Pancreas (tissue), 10 donors: Measurements from ENCODE around the gene UNC13B. TPM values are rescaled to one million over a fixed set of nuclear protein-coding genes. Genes with fewer than 3 reads are reported as not detected.

Experiments used
- ATAC-seq, 4 donors: fragments of 200-7000 bp; cut with Tn5 transposase; one replicate each; pipeline versions ENCODE4 v1.8.0 to v1.9.1; 2020; ENCODE audit warnings: mild to moderate bottlenecking in 4 of 4, moderate library complexity in 4 of 4
- DNase-seq, 6 donors: peaks; one replicate each; pipeline ENCODE4 v3.0.0-alpha.2; 2020
- FAIRE-seq: peaks from 2 replicates; lab custom pipeline; 2012; peaks lifted over from hg19 to GRCh38; lab: Jason Lieb, UNC
- H3K27ac ChIP-seq, 4 donors: fragments of 200-600 bp; sonication (generic); 1 replicate in 3 of 4; 2 replicates in 1 of 4; pipeline versions ENCODE4 v1.5.0 to v1.8.0; 2020
- H3K27me3 ChIP-seq, 4 donors: fragments of 200-600 bp; one replicate each; pipeline ENCODE4 v1.8.0; 2021
- H3K36me3 ChIP-seq, 3 donors: fragments of 200-600 bp; sonication (generic) in 1 of 3; one replicate each; pipeline versions ENCODE4 v1.5.0 to v1.8.0; 2020 to 2021
- H3K4me1 ChIP-seq, 3 donors: fragments of 200-600 bp; one replicate each; pipeline ENCODE4 v1.8.0; 2021
- H3K4me3 ChIP-seq, 4 donors: fragments of 200-600 bp; sonication (generic) in 2 of 4; one replicate each; pipeline versions ENCODE4 v1.5.0 to v1.8.0; 2020 to 2021
- H3K9me3 ChIP-seq, 4 donors: fragments of 200-600 bp; one replicate each; pipeline ENCODE4 v1.8.0; 2021
- CTCF ChIP-seq, 4 donors: fragments of 200-600 bp; sonication (generic) in 3 of 4; IDR thresholded peaks; one replicate each; pipeline versions ENCODE4 v1.5.0 to v1.8.0; 2021; ENCODE audit warnings: antibody characterized with exemption in 4 of 4
- WGBS, 2 donors: extraction: QIAGEN DNeasy Blood & Tissue Kit; methylation state at CpG; one replicate each; pipeline ENCODE4 v1.1.7; 2013; 5-methylcytosine and 5-hydroxymethylcytosine counted together
- intact Hi-C, 3 donors: fragments of 100-400 bp; cut with DNase I; formaldehyde crosslinking; loops; one replicate each; pipeline versions ENCODE4 v1.11.1 to v1.14.2; 2022
- polyA plus RNA-seq, 2 donors: library from polyadenylated mRNA; stranded (reverse); fragments of 200-250 nt; gene quantifications; one replicate each; pipeline ENCODE4 v1.2.3, GENCODE V29; 2013
- total RNA-seq, 6 donors: library from RNA; stranded (reverse); fragmentation: NEBNext Ultra II Directional in 4 of 6; extraction: Animal tissue kit (Norgen Biotek cat#: 25700) in 4 of 6; gene quantifications; one replicate each; pipeline versions ENCODE4 v1.2.1 to v1.2.4, GENCODE V29; 2021 to 2023
- donor health status: healthy with polysubstance abuse.
- donor health status: DM: no; HTN: no; CAD: no; lungs with moderate emphysema.
- donor health status: DM: no; HTN: no; CAD: no.
- donor health status: control.
- donor health status: control.
- donor health status: Bipolar disorder and iron deficiency.
- donor health status: DM: yes; HTN: yes; CAD: no.
- donor health status: DM: no; HTN: no; CAD: no.
- donor health status: DM: no; HTN: no; CAD: no.
- donor health status: DM: yes; HTN: yes; CAD: no.

The UNC13B gene
- total and polyA plus RNA-seq, 8 donors: 13.3 to 33.8 (median 26.1) TPM

- FAIRE-seq: no peak
Measured at GRCh38 chr9:35357826-35358225, 196.0 kb downstream of the UNC13B start.

DNA sequence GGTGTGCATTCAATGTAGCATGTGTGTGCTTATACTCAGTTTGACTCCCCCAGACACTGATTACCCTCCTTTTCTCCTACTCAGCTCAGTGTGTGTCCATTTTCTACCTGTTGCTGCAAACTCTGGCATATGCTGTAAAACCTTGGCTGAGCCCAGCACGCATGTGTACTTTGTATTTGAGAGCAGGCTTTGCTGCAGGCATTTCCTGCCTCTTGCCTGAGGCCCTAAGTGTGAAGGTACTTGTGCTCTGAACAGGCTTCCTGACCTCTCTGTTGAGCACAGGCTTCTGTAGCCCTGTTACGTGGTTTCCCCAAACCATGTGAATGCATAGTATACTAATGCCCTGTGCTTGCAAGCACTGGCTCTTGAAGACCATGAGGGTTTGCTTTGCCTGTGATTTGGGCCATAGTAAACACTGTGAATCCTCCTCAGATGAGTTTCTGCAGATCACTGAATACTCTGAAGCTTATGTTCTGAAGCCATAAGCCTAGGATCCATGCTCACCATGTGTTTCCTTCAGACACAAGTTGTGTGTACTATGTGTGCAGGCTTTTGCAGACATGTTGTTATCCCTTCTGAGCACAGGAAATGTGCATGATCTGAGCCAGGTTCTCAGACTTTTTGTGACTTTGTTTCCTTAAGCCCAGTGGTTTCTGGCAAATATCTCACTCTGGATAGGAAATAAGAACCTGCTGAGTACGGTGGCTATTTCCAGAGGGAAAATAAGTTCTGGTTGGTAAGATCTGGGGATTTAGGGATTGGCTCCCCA is 203.2 kb downstream of the UNC13B start:
- Histone ChIP-seq H3K4me3 (no peak overlapping the region), H3K4me1 (no peaks in the 10 kb centered on the region), H3K36me3 (peaks cover 0 to under 1% (median 0%) of the 10 kb centered on the region in 3 donors), H3K27ac (no peak overlapping the region), H3K9me3 (no peaks in the 10 kb centered on the region), H3K27me3 (no peaks in the 10 kb centered on the region)
- intact Hi-C loops: no loop called here
- TF ChIP-seq CTCF (IDR thresholded peaks at IDR 0.05): no peak
- DNase-seq (no peak), ATAC-seq (no peak), FAIRE-seq (no peak)
- WGBS, 2 donors: 84 to 85% methylated on average over 3 of the region's 3 CpGs

More at GRCh38 chr9:35357826-35358225, 196.0 kb downstream of the UNC13B start:
- no peak for TF ChIP-seq CTCF (IDR thresholded peaks at IDR 0.05)
- 95 to 99% methylated on average over 4 of the region's 4 CpGs for WGBS, 2 donors
- H3K27ac ChIP-seq: no peak overlapping the region
- no peaks in the 10 kb centered on the region for H3K4me1 ChIP-seq
- H3K36me3 ChIP-seq: no peaks in the 10 kb centered on the region
- ATAC-seq: no peak
- no peaks in the 10 kb centered on the region for H3K9me3 ChIP-seq
- H3K4me3 ChIP-seq: no peak overlapping the region
- no peak for DNase-seq
- intact Hi-C loops: no loop called here
- no peaks in the 10 kb centered on the region for H3K27me3 ChIP-seq

- FAIRE-seq (no peak), ATAC-seq (no peak), DNase-seq (no peak)
- Histone ChIP-seq H3K9me3 (no peaks in the 10 kb centered on the region), H3K4me3 (no peak overlapping the region), H3K36me3 (peaks cover 0 to 11% (median 0%) of the 10 kb centered on the region in 3 donors), H3K4me1 (no peaks in the 10 kb centered on the region), H3K27me3 (no peaks in the 10 kb centered on the region), H3K27ac (no peak overlapping the region)
- TF ChIP-seq CTCF (IDR thresholded peaks at IDR 0.05): no peak
- WGBS, 2 donors: 88 to 91% methylated on average over 2 of the region's 2 CpGs
- intact Hi-C loops: no loop called here
Measured at GRCh38 chr9:35366627-35367026, 204.8 kb downstream of the UNC13B start.

DNA sequence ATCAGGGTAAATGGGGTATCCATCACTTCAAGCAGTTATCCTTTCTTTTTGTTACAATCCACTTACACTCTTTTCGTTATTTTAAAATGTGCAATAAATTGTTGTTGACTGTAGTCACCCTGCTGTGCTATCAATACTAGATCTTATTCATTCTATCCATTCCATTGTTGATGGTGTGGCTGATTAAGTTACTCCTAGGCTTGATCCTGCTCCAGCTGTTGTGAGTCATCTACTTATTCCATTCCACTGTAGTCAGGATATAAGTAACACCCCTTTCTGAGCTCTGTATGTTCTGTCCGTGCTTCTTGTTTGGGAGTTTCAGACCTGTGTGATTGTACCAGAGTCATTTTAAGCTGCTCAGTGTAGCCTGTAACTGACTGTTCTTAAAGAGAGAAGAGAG is 205.6 kb downstream of the UNC13B start:
- intact Hi-C loops: no loop called here
- Histone ChIP-seq H3K27ac (no peak overlapping the region), H3K4me1 (no peaks in the 10 kb centered on the region), H3K36me3 (peaks cover 0 to 11% (median 0%) of the 10 kb centered on the region in 3 donors), H3K4me3 (no peak overlapping the region), H3K9me3 (no peaks in the 10 kb centered on the region), H3K27me3 (no peaks in the 10 kb centered on the region)
- 89 to 91% methylated on average over 2 of the region's 2 CpGs for WGBS, 2 donors
- ATAC-seq (no peak), FAIRE-seq (no peak), DNase-seq (no peak)
- no peak for TF ChIP-seq CTCF (IDR thresholded peaks at IDR 0.05)

DNA sequence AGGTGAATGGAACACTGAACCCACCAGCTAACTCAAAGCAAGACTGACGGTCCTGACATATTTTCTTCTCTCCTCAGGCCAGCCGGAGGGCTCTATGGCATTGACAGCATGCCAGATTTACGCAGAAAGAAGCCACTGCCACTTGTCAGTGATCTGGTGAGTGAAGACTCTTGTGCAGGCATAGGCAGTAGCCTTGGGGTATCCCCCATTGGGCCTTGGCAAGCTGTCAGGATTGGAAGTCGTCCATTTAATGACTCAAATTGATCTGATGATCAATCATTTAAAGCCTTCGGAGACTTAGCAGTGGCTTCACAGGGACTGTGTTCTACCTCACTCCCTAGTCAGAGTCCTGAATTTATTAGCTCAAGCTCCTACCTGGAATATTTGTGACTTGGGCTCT is 208.4 kb downstream of the UNC13B start:
- H3K27me3 ChIP-seq: no peaks in the 10 kb centered on the region
- intact Hi-C loops: no loop called here

More for the DNA sequence above, 208.4 kb downstream of the UNC13B start:
- FAIRE-seq: no peak
- H3K36me3 ChIP-seq: peaks cover 0 to 11% (median 0%) of the 10 kb centered on the region in 3 donors
- H3K4me3 ChIP-seq: no peak overlapping the region
- no peak for DNase-seq
- no peaks in the 10 kb centered on the region for H3K4me1 ChIP-seq
- WGBS, 2 donors: 88 to 91% methylated on average over 5 of the region's 5 CpGs
- no peak for ATAC-seq
- no peak for TF ChIP-seq CTCF (IDR thresholded peaks at IDR 0.05)
- H3K27ac ChIP-seq: no peak overlapping the region
- no peaks in the 10 kb centered on the region for H3K9me3 ChIP-seq
